ENCODE results near the gene SLC6A13.
"Not testable (repeated sequence)": the region's sequence is repeated elsewhere in the genome, so short reads cannot be mapped to it uniquely, and the experiment has no call there.

SLC6A13 gene

DNA sequence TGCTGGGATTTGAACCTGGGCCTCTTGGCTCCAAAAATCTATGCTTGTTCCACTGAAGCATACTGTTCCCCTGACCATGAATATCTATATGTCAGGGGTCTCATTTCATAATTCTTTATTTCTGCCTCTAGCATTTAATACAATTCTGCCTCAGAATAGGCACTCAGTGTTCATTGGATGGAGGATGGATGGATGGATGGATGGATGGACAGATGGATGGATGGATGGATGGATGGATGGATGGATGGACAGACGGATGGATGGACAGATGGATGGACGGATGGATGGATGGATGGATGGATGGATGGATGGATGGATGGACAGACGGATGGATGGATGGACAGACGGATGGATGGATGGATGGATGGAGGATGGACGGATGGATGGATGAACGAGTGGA is 45.6 kb downstream of the SLC6A13 start:
- DNase-seq (ENCODE audit: low read depth in 2 of 2, low spot score in 1 of 2) = not testable (repeated sequence)

DNA sequence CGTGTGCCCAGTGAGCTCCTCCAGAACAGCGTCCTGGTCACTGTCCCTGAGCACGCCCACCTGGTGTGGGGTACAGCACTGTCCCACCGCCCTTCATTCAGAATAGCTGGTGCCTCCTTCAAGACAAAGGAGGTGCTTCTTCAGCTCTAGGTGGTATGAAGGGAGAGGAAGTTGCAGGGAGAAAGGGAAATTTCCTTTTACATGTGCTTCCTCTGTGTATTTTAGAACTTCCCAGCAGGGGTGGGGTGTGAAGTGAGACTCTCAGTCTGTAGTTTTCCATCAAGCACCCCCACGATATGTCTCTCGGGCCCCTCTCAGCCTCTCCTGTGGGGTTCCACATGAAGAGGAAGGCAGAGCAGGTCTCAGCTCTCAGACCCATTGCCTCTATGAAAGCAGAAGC is 47.5 kb downstream of the SLC6A13 start:
- DNase-seq (ENCODE audit: low read depth in 2 of 2, low spot score in 1 of 2) = no peak

DNA sequence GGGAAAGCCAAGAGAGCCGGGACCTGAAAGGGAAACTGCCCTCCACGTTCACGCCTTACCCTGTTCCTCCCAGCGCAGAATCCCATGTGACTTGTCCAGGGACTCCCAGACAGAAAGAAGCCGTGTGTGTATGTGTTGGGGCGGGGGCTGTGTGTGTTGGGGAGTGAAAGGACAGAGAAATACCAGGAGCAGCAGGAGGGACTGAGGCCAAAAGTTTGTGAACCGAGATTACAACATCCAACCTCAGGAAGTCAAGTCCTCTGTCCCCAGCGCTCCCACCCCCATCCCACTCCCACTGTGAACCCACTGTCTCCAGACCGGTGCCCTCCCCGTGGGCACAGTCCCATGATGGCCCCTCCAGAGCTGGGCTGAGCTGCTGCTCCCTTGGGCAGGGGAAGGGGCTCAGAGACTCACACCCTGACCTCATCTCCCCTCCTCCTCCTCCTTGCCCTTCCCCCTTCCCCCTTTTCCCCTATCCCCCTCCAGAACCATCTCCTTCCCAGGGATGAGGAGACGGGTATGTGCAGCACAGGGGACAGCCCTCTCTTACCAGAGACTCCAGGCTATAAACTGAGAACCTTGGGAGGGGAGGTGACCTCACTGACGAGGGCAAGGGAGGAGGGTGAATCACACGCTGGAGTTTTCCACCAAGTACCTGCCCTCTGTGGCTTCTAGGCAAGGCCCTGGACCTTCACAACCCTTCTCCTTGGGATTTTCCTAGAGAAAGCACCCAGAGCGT is 48.5 kb downstream of the SLC6A13 start, which contains the start of gene SLC6A12:
Gene SLC6A12 (minus strand): TSS at position 155 of the 739 bp plus-strand sequence. CDS start 4,171 bp downstream, outside the sequence.
- DNase-seq (ENCODE audit: low read depth in 2 of 2, low spot score in 1 of 2) = no peak

DNA sequence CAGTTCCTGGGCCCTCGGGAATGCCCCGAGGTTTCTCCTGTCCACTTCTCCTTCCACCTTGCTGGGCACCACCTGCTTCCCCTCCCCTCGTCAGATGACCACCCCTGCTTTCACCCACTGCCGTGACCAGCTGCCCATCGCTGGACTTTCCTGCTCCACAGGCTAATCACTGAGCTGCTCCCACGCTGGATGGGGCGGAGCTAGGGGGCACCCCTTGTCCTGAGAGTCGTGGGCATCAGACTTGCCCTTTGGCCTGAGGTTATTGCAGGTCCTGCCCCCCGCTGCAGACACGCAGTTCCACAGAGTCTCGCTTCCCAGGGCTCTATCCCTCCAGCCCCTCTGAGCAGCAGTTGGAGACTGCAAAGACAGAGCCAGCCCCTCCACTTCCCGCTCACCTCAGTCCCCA is 49.1 kb downstream of the SLC6A13 start:
- no peak for DNase-seq (ENCODE audit: low read depth in 2 of 2, low spot score in 1 of 2)

DNA sequence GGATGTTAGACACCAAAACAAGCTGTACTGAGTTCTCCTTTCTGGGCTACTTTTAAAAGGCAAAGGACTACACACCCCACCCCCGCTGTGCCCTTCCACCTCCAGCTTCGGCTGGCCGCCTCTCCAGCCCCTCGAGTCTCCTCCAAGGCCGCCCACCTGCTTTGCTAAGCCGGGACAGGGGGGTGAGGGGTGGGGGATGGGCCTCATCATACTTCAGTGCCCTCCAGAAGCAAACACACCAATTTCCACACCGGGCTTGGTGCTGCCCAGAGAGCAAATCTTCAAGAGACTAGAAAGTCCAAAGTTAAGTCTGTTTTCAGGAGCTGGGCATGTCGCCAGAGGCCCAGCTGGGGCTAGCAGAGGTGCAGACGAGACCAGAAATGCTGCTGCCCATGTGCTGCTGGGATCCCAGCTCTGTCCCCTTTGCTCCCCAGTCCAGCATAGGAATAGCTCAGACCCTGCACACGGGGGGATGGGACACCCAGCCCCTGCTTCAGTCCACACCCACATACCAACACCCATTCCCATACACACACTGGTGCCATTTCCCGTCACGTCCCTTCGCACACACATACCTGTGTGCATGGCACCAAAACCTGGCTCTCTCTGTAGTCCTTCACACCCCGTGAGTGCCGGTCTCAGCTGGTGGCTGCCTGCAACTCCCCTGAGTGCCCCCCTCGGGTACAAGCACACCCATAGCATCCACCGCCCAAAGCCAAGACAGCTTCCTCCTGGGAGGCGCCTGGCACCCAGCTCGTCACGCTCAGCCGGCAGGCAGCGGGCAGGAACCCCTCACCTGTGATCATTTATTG is 49.7 kb downstream of the SLC6A13 start:
- DNase-seq (ENCODE audit: low read depth in 2 of 2, low spot score in 1 of 2) = no peak

DNA sequence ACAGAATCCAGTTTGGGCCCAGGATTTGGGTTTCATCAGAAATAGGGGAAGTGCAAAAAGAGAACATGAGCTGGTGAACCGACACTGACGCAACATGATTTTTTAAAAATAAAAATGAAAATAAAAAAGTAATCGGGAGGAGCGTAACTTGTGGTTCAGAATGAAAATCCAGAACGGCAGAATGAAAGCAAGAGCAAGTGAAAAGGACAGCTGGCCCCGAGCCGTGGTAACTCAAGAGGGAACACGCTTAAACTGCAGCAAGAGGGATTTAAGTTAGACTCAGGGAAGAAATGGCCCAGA is 50.3 kb downstream of the SLC6A13 start:
- DNase-seq (ENCODE audit: low read depth in 2 of 2, low spot score in 1 of 2) = no peak

DNA sequence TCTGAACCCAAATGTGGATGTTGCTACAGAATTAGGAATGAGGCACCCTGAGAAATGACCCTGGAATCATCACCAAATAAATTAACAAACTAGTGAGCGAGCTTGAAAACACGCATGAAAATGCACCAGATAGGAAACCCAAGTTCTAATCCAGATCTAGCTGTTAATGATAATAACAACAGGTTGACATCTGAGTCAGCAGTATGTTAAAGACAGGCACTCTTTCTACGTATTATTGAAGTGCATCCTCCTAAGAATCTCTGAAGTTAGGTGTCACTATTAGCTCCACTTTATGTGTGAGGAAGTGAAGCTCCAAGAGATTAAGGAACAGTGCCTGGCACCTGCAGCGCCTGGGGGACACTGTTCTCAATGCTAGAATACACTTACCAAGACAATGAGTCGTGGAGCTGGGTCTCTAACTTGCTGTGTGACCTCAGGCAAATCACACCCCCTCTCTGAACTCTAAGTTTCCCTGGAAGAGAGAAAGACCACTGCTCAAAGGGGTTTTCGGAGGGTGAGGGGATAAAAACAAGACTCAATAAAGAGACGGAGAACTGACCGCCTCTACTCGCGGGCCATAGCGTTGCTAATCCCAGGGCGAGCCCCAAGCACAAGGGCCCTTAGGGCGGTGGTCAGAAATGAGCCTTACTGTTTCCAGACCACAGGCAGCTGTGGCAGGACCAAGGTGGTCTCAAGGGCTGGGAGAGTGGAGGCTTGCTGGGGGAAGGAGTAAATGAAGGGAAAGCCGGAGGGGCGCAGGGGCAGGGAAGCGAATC is 50.8 kb downstream of the SLC6A13 start:
- DNase-seq (ENCODE audit: low read depth in 2 of 2, low spot score in 1 of 2) = no peak

DNA sequence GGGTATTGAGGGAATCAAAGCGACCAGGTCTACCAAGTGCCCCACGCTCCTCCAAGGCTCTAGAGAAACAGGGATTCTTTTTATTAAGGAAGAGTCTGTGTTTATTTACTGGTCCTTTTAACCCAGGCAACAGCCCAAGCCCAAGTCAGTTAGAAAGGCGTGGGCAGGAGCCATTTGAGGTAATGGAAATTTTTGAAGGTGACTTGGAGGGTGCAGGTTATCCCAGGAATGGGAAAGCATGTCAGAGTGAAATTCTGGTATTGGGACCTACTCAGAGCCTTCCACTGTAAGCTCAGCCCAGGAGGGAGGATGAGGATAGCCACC is 51.5 kb downstream of the SLC6A13 start:
- DNase-seq (ENCODE audit: low read depth in 2 of 2, low spot score in 1 of 2) = no peak

DNA sequence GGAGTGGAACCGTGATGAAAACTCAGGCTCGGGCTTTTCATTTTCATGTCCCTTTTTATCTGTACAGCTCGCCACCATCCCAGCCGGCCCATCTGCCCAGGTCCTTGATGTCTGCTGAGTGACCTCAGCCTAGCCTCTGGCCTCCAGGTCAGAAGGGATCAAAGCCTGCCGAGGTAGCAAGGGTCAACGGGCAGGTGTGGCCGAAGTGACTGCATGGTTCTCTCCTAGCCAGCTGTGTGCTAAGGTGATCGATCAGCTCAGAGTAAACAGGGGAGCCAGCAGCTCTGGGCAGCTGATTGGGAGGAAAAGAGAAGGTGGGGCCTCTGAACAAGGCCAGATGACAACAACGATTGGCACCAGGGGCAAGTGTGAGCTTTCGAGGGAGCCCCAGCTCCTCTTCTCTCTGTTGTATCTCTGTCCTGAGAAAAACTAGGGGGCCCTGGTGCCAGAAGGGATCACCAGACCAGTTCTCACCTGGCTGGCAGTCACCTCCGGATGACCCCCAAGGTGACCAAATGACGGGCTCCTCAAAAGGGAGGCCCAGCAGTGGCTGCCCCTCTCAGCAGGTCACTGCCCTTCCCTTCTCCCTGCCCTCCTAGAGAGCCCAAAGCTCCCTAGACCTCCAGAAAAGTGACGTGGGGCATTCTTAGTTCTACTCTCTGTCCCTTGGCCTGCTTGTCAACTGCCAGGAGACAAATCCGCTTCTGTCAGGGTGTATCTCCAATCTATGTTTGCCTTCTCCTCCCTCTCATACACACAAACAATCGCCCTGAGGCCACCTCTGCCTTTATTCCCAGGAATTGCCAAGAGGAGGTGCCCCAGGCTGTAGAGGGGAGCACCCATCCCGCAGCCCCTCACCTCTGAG is 52.1 kb downstream of the SLC6A13 start:
- no peak for DNase-seq (ENCODE audit: low read depth in 2 of 2, low spot score in 1 of 2)

DNA sequence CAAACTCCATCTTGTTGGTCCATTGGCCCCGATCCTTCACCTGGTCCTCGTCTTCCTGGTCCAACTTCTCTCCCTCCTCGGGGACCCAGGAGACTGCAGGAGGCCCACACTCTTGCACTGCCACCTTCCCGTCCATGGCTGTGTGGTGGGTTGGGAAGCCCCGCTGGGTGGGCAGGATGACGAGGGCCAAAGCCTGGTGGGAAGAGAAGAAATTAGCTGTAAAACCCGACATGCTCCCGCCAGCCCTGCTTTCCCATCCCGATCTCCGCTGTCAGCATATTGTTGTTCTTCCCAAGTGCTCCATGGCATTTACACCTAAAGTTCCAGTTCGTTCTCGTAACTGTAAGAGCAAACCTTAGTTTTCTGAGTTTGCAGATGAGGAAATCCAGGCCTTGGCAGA is 52.8 kb downstream of the SLC6A13 start:
- DNase-seq (ENCODE audit: low read depth in 2 of 2, low spot score in 1 of 2) = no peak

DNA sequence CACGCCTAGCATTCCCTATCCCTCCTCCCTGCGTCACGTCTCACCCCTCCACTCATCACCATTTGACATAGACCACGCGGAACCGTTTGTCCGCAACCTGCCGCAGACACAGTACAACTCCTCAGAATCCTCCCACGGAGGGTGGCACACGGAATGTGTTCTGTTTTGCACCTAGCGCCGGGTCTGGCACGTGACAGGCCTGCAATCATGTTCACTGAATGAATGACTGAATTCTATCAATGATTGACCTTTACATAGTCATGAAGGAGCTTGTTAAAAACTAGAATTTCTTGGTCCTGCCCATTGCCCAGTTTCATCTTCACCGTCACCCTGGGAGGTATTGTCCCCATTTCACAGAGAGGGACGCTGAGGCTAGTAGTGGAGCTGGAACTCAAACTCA is 53.4 kb downstream of the SLC6A13 start:
- DNase-seq (ENCODE audit: low read depth in 2 of 2, low spot score in 1 of 2) = no peak

DNA sequence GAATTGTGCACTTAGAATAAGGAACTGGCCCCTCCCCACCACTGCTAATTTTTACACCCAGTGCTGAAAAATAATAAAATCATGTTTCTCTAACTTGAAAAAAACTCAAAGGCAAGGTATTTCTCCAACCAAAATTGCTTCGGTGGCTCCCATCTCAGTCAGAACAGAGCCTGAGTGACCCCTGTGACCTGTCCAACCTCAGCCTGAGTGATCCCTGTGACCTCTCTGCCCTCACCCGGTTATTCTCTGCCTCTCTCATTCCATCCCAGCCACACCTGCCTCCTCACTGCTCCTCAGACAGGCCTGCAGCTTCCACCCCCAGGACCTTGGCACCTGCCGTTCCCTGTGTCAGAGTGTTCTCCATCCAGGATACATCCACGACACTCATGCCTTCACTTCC is 53.8 kb downstream of the SLC6A13 start:
- no peak for DNase-seq (ENCODE audit: low read depth in 2 of 2, low spot score in 1 of 2)

DNA sequence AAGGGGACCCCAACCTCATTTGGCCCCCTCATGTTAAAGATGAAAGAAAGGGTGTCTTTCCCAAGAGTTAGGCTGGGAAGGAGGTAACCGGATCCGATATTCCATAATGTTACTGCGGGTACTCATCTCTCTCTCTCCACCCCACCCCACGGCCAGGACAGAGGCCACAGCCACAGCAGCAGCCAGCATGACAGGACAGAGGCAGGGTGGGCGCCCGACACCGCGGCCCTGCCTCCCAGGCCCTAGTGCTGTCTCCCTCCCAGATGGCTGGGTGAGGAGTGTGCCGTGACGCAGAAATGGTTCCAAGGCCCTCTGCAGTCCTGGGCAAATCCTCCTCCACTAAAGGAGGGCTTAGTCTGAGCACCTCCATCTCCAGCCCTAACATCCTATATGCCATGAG is 54.8 kb downstream of the SLC6A13 start:
- no peak for DNase-seq (ENCODE audit: low read depth in 2 of 2, low spot score in 1 of 2)

DNA sequence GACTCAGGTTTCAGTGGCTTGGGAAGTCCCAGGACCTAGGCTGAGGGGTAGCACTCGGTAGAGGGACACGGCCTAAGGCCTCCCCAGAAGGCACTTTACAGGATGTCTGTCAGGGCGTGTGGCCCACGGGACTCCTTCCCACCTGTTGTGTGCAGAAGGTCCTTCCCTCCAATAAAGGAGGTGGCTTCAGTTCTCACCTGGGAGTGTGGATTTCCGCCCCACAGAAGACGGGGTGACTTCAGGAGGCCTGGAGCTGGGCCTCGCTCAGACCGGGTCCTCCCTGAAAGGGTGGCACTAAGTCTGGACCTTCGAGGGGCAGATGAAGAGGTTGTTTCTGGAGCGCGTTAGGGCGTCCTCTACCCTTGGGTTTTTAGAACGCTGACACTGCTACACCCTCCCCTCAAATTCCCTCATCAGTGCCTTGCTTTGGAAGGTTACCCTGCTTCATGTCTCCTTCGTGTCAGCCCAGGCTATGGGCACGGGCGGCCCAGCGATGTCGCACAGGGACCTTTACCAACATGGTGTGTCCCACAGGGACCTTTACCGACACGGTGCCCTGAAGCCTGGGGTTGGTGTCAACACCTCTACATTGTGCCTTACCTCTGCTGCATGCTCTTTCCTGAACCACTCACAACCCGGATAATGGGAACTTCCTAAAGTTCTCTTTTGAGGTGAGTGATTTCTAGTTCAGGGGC is 55.7 kb downstream of the SLC6A13 start:
- no peak for DNase-seq (ENCODE audit: low read depth in 2 of 2, low spot score in 1 of 2)

DNA sequence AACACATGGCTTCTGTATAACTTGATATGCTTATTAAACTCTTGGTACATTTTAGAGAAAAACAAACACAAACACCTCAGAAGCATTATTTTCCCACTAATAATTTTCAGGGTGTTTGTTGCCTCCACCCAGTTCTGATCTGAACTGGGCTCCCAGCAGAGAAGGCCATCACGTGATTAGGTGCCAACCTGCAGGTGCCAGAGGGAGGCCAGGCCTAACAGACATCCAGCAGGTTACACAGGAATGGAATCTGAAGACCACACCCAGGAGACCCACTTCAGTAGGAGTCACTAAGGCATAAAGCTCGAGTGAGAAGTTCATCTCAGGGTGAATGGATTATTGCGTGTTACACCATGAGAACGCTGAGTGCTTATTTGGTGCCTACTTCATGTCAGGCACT is 57.6 kb downstream of the SLC6A13 start:
- no peak for DNase-seq (ENCODE audit: low read depth in 2 of 2, low spot score in 1 of 2)

DNA sequence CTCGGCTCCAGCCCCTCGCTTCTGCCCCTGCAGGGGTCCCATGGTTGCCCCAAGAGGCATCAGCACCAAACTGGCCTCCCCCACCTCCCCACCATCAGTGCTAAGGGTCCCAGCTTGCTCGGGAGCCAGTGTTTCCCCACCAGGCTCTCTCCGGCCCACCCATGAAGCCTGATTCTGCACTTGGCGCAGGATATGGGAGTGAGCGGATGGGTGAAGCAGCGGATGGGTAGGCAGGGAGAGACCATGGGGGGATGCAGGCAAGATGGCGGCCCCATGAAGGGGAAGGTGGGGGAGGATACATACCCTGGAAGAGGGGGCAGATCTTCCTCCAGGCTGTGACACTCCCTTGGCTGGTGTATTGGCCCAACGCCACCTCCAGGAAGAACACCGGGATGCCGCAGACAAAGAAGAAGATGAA is 58.4 kb downstream of the SLC6A13 start:
- DNase-seq (ENCODE audit: low read depth in 2 of 2, low spot score in 1 of 2) = no peak

DNA sequence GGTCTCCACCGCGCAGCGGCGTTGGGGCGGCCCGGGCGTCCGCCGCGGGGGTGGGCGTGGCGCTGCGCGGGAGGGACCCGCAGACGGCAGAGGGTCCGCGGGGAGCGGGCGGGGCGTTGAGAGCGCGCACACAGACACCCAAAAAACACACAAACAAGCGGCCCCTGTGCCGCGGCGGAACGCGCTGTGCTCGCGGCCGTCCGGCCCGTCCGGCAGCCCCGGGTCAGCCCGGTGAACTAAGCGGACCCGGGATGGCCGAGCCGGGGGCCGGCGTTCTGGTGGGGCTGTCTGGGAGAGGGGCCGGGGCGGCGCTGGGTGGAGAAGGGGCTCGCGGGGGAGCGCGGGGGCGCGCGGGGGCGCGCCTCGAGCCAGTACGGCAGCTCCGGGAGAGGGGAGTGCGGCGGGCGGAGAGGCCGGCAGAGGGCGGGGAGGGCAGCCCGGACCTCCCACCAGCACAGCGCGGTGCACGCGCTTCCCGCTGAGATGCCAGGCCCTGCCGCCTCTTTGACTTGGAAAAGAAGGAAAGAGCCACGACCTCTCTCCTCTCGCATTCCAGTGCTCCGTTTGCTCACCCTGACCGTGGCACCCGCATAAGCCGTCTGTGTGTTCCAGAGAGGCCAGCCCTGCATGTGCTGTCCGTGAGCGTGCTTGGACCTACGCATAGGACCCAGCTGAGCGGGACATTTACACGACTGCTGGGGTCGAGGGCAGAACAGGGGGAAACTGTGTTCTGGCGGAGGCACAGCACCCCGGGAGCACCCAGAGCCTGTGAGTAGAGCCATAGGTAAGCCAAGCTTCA is 59.0 kb downstream of the SLC6A13 start:
- no peak for DNase-seq (ENCODE audit: low read depth in 2 of 2, low spot score in 1 of 2)

DNA sequence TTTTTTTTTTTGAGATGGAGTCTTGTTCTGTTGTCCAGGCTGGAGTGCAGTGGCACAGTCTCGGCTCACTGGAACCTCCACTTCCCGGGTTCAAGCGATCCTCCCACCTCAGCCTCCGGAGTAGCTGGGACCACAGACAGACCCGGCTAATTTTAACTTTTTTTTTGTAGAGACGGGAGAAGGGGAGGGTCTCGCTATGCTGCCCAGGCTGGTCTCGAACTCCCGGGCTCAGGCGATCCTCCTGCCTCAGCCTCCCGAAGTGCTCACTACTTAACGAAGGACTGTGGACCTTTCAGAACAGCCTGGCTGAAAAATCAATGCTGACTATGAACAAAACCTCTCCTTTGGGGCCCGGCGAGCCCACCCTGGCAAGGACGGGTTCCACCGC is 59.6 kb downstream of the SLC6A13 start:
- DNase-seq (ENCODE audit: low read depth in 2 of 2, low spot score in 1 of 2) = no peak

DNA sequence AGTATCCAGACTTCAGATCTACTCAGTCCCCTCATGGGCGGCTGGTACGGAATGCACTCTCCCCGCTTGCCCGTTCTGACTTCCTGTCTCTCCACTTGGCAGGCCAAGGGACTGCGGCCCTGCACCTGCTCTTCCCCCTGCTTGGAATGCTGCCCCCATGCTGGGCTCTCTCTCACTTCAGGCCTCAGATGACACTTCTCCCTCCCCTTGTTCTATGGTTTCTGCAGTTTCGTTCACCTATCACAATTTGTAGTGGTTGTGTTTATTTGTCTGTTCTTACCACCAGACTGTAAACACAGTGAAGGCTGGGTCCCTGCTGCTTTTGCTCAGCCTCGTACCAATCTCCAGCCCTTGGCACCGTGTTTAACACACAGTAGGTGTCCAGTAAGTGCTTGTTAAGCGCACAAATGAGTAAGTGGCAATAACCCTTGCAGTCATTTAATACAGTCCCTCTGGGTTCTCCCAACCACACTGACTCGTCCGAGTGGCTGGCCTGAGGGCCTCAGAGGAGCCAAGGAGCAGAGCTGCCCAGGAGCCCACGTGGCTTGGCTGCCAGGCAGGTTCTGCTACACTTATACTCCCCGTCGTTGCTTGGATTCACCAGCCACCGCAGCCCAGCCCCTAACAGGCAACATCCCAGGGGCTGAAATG is 60.4 kb downstream of the SLC6A13 start:
- no peak for DNase-seq (ENCODE audit: low read depth in 2 of 2, low spot score in 1 of 2)
